Measurements from ENCODE around the gene ACTMAP. TPM values are rescaled to one million over a fixed set of nuclear protein-coding genes. Genes with fewer than 3 reads are reported as not detected.

Gene ACTMAP
- total RNA-seq, 4 donors from 2014 or later: 2.5 to 7.1 (median 4.3) TPM

DNA sequence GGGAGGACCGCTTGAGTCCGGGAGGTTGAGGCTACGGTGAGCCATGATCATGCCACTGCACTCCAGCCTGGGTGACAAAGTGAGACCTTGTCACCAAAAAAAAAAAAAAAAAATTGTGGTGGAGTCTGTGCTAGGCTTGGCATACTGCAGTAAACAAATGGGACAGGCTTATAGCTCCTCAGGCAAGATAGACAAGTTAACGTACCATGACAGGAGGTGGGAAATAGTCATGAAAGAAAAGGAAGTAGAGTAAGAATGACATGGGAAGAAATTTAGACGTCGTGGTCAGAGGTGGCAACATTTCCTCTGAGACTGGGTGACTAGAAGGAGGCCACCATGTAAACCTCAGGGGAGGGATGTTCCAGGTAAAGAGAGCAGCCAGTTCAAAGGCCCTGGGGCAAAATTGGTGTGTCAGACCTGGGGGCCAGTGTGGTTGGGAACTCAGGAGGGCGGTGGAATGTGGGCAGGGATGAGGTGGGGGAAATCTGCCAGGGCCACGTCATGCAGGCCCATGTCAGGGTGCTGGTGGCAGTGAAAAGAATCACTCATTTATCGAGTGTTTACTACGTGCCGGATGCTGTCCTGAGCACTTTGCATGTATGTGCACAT lies 6.3 kb upstream of the ACTMAP start:
- Histone ChIP-seq H3K9me3 (no peaks in the 10 kb centered on the region), H3K27me3 (no peaks in the 10 kb centered on the region), H3K4me1 (peaks cover 0 to 52% (median 29%) of the 10 kb centered on the region in 4 donors), H3K4me3 (no peak overlapping the region), H3K27ac (no peak overlapping the region), H3K36me3 (peaks cover 0 to 75% (median 38%) of the 10 kb centered on the region in 3 donors)
- no peak for DNase-seq (ENCODE audit: low spot score in 2 of 2)
- WGBS, 2 donors: 79 to 89% methylated on average over 10 to 11 of the region's 11 CpGs
- no peak for TF ChIP-seq POLR2A (IDR thresholded peaks at IDR 0.05)
- no peak for TF ChIP-seq EP300 (IDR thresholded peaks at IDR 0.05)
- TF ChIP-seq, protein P1, sequence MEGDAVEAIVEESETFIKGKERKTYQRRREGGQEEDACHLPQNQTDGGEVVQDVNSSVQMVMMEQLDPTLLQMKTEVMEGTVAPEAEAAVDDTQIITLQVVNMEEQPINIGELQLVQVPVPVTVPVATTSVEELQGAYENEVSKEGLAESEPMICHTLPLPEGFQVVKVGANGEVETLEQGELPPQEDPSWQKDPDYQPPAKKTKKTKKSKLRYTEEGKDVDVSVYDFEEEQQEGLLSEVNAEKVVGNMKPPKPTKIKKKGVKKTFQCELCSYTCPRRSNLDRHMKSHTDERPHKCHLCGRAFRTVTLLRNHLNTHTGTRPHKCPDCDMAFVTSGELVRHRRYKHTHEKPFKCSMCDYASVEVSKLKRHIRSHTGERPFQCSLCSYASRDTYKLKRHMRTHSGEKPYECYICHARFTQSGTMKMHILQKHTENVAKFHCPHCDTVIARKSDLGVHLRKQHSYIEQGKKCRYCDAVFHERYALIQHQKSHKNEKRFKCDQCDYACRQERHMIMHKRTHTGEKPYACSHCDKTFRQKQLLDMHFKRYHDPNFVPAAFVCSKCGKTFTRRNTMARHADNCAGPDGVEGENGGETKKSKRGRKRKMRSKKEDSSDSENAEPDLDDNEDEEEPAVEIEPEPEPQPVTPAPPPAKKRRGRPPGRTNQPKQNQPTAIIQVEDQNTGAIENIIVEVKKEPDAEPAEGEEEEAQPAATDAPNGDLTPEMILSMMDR (IDR thresholded peaks at IDR 0.05): no peak

DNA sequence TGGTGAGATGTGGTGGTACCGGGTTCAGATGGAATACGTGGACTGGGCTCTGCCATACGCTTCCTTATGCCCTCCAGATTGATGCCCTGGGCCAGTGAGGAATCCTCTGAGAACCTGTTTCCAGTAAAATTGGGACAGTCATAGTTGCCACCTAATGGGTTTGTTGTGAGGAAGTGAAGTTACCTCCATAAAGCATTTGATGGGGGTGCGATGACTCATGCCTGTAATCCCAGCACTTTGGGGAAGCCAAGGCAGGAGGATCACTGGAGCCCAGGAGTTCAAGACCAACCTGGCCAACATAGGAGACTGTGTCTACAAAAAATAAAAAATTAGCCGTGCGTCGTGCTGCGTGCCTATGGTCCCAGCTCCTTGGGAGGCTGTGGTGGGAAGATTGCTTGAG lies 5.5 kb upstream of the ACTMAP start:
- Histone ChIP-seq H3K9me3 (no peaks in the 10 kb centered on the region), H3K4me1 (peaks cover 0 to 52% (median 29%) of the 10 kb centered on the region in 4 donors), H3K27me3 (no peaks in the 10 kb centered on the region), H3K36me3 (peaks cover 0 to 67% (median 30%) of the 10 kb centered on the region in 3 donors), H3K27ac (no peak overlapping the region), H3K4me3 (no peak overlapping the region)
- WGBS, 2 donors: 95 to 99% methylated on average over 8 of the region's 8 CpGs
- TF ChIP-seq, protein P1 (IDR thresholded peaks at IDR 0.05): no peak
- no peak for TF ChIP-seq POLR2A (IDR thresholded peaks at IDR 0.05)
- TF ChIP-seq EP300 (IDR thresholded peaks at IDR 0.05): no peak
- no peak for DNase-seq (ENCODE audit: low spot score in 2 of 2)

DNA sequence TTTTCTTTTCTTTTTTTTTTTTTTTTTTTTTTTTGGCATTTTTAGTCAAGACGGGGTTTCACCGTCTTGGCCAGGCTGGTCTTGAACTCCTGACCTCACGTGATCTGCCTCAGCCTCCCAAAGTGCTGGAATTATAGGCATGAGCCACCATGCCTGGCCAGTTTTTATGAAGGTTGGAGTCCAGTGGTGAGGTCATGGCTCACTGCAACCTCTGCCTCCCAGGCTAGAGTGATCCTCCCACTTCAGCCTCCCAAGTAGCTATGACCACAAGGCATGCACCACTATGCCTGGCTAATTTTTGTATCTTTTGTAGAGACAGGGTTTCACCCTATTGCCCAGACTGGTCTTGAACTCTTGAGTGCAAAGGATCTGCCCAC lies 5.0 kb upstream of the ACTMAP start:
- Histone ChIP-seq H3K27me3 (no peaks in the 10 kb centered on the region), H3K36me3 (peaks cover 0 to 61% (median 24%) of the 10 kb centered on the region in 3 donors), H3K9me3 (no peaks in the 10 kb centered on the region), H3K27ac (no peak overlapping the region), H3K4me3 (no peak overlapping the region), H3K4me1 (peaks cover 0 to 52% (median 29%) of the 10 kb centered on the region in 4 donors)
- no peak for DNase-seq (ENCODE audit: low spot score in 2 of 2)
- TF ChIP-seq POLR2A (IDR thresholded peaks at IDR 0.05) (no peak), EP300 (IDR thresholded peaks at IDR 0.05) (no peak)
- TF ChIP-seq, protein P1 (IDR thresholded peaks at IDR 0.05): no peak
- 86 to 97% methylated on average over 3 of the region's 3 CpGs for WGBS, 2 donors

DNA sequence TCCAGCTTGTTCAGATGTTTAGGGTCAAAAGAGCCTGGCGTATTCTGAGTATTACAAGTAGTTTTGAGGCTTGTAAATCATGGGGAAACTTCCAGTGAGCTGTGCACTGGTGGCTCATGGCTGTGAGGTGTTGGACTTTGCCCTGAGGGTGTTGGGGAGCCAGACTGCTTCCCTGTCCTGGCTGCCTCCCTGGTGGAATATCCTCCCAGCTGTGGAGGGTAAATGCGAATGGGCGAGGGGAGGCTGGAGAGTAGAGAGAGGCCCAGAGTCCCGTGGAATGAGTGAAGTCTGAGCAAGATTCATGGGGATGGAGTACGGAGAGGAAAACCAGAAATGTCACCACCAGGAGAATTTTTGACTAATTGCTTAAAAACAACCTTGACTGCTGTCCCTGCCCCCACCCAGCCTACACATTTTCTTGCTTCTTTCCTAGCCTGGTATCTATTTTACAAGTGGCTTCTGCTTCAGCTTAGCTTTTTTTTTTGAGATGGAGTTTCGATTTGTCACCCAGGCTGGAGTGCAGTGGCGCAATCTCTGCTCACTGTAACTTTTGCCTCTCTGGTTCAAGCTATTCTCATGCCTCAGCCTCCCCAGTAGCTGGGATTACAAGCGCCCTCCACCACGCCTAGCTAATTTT lies 4.5 kb upstream of the ACTMAP start:
- Histone ChIP-seq H3K27me3 (no peaks in the 10 kb centered on the region), H3K4me1 (peaks cover 0 to 55% (median 32%) of the 10 kb centered on the region in 4 donors), H3K27ac (peak overlapping the region in 2 of 4 donors; percentile 16 to 63), H3K36me3 (peaks cover 0 to 56% (median 19%) of the 10 kb centered on the region in 3 donors), H3K4me3 (peak overlapping the region in 1 of 4 donors; percentile 1), H3K9me3 (no peaks in the 10 kb centered on the region)
- DNase-seq (ENCODE audit: low spot score in 2 of 2): no peak
- 79 to 81% methylated on average over 9 of the region's 9 CpGs for WGBS, 2 donors
- TF ChIP-seq EP300 (IDR thresholded peaks at IDR 0.05) (no peak), POLR2A (IDR thresholded peaks at IDR 0.05) (no peak)
- TF ChIP-seq, protein P1 (IDR thresholded peaks at IDR 0.05): no peak

DNA sequence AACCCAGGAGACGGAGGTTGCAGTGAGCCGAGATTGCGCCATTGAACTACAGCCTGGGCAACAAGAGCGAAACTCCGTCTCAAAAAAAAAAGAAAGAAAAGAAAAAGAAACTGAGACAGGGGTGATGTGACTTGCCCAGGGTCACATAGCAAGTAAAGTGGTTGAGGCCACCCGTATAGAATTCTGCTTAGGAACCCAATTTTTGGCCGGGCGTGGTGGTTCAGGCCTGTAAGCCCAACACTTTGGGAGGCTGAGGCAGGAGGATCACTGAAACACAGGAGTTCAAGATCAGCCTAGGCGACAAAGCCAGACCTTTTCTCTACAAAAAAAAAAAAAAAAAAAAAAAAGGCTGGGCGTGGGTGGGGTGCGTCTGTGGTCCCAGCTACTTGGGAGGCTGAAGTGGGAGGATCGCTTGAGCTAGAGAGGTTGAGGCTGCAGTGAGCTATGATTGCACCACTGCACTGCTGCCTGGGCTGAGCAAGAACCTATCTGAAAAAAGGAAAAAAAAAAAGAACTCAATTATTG lies 2.0 kb upstream of the ACTMAP start:
- Histone ChIP-seq H3K4me1 (peaks cover 0 to 71% (median 39%) of the 10 kb centered on the region in 4 donors), H3K27ac (peak overlapping the region in 3 of 4 donors; percentile 91 to 94 (median 93)), H3K4me3 (peak overlapping the region; percentile 78 to 85 (median 80)), H3K36me3 (peaks cover 0 to 32% (median under 1%) of the 10 kb centered on the region in 3 donors), H3K27me3 (no peaks in the 10 kb centered on the region), H3K9me3 (no peaks in the 10 kb centered on the region)
- TF ChIP-seq, protein P1 (IDR thresholded peaks at IDR 0.05): no peak
- TF ChIP-seq EP300 (IDR thresholded peaks at IDR 0.05) (no peak), POLR2A (IDR thresholded peaks at IDR 0.05) (no peak)
- no peak for DNase-seq (ENCODE audit: low spot score in 2 of 2)
- WGBS, 2 donors: 82% methylated on average over 12 of the region's 12 CpGs
